SU-DHL-6 (cell line): ENCODE results near the gene BTBD2.

Experiments
- CTCF ChIP-seq: fragments of 200-600 bp; sonication (generic); IDR thresholded peaks from one replicate; pipeline ENCODE4 v1.5.1; 2017; ENCODE audit warnings: antibody characterized with exemption, mild to moderate bottlenecking, low read length, moderate library complexity; ENCODE audit not compliant: insufficient read depth, poor library complexity, severe bottlenecking
- EZH2phosphoT487 ChIP-seq: fragments of 200-600 bp; sonication (generic), shearing (Covaris generic); conservative IDR thresholded peaks from 2 replicates; pipeline ENCODE4 v1.6.1; 2018; ENCODE audit warnings: mild to moderate bottlenecking, antibody characterized with exemption, low read length, moderate library complexity, mixed read lengths

- TF ChIP-seq CTCF: no peak
- no peak for TF ChIP-seq EZH2phosphoT487
Measured at GRCh38 chr19:2047449-2048103, 32.1 kb upstream of the BTBD2 start.
